ENCODE data around the gene GSTA5.
"Not testable (repeated sequence)": the region's sequence is repeated elsewhere in the genome, so short reads cannot be mapped to it uniquely, and the experiment has no call there.

The GSTA5 gene

DNA sequence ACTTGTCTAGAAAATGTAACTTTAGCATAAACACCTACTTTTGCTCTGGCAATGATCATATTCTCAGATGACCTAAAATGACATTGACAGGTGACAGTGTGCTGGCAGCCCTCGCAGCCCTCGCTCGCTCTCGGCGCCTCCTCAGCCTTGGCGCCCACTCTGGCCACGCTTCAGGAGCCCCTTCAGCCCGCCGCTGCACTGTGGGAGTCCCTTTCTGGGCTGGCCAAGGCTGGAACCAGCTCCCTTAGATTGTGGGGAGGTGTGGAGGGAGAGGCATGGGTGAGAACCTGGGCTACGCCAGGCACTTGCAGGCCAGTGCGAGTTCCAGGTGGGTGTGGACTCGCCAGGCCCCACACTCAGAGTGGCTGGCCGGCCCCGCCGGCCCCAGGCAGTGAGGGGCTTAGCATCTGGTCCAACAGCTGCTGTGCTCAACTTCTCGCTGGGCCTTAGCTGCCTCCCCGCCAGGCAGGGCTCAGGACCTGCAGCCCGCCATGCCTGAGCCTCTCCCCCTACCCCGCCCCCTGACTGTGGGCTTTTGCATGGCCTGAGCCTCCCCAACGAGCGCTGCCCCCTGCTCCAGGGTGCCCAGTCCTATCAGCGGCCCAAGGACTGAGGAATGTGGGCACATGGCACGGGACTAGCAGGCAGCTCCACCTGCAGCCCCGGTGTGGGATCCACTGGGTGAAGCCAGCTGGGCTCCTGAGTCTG, 54.2 kb downstream of the GSTA5 start:
- Histone ChIP-seq H3K9me3 (ENCODE audit: insufficient read depth, low read depth, low read length) (no peaks in the 10 kb centered on the region), H4K20me1 (ENCODE audit: insufficient read depth, low read length, poor library complexity, severe bottlenecking) (no peaks in the 10 kb centered on the region), H3K4me1 (ENCODE audit: insufficient read depth, low read length, poor library complexity, severe bottlenecking) (no peaks in the 10 kb centered on the region), H3K79me2 (ENCODE audit: insufficient read depth, low read length) (no peaks in the 10 kb centered on the region), H3K4me3 (ENCODE audit: low read length, poor library complexity, severe bottlenecking) (no peak overlapping the region), H3K27me3 (ENCODE audit: insufficient read depth, low read length, poor library complexity, severe bottlenecking) (no peaks in the 10 kb centered on the region), H2AFZ (ENCODE audit: low read length) (no peak overlapping the region), H3K4me2 (ENCODE audit: low read depth, low read length, poor library complexity, severe bottlenecking) (no peak overlapping the region), H3K9me2 (replicated peaks; ENCODE audit: low read depth, low read length) (no peaks in the 10 kb centered on the region), H3K36me3 (ENCODE audit: insufficient read depth, low read length) (no peaks in the 10 kb centered on the region), H3K9ac (ENCODE audit: low read depth, low read length, poor library complexity, severe bottlenecking) (no peak overlapping the region), H3F3A (ENCODE audit: low read depth) (no peaks in the 10 kb centered on the region)
- TF ChIP-seq, protein P1, sequence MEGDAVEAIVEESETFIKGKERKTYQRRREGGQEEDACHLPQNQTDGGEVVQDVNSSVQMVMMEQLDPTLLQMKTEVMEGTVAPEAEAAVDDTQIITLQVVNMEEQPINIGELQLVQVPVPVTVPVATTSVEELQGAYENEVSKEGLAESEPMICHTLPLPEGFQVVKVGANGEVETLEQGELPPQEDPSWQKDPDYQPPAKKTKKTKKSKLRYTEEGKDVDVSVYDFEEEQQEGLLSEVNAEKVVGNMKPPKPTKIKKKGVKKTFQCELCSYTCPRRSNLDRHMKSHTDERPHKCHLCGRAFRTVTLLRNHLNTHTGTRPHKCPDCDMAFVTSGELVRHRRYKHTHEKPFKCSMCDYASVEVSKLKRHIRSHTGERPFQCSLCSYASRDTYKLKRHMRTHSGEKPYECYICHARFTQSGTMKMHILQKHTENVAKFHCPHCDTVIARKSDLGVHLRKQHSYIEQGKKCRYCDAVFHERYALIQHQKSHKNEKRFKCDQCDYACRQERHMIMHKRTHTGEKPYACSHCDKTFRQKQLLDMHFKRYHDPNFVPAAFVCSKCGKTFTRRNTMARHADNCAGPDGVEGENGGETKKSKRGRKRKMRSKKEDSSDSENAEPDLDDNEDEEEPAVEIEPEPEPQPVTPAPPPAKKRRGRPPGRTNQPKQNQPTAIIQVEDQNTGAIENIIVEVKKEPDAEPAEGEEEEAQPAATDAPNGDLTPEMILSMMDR (conservative IDR thresholded peaks at IDR 0.05; ENCODE audit: low read length), result no peak
- TF ChIP-seq EZH2phosphoT487 (IDR thresholded peaks at IDR 0.05; ENCODE audit: borderline replicate concordance), result no peak

- H3K4me1 ChIP-seq (ENCODE audit: insufficient read depth, low read length, poor library complexity, severe bottlenecking); H3K36me3 ChIP-seq (ENCODE audit: insufficient read depth, low read length): not testable (repeated sequence)
Measured at GRCh38 chr6:52782696-52783274, 57.8 kb downstream of the GSTA5 start.

GRCh38 chr6:52782209-52782608, 58.4 kb downstream of the GSTA5 start:
- H3K4me2 ChIP-seq (ENCODE audit: low read depth, low read length, poor library complexity, severe bottlenecking); H3K4me3 ChIP-seq (ENCODE audit: low read length, poor library complexity, severe bottlenecking); H2AFZ ChIP-seq (ENCODE audit: low read length); H4K20me1 ChIP-seq (ENCODE audit: insufficient read depth, low read length, poor library complexity, severe bottlenecking); H3K79me2 ChIP-seq (ENCODE audit: insufficient read depth, low read length); H3K9me2 ChIP-seq (replicated peaks; ENCODE audit: low read depth, low read length); H3K9me3 ChIP-seq (ENCODE audit: insufficient read depth, low read depth, low read length); H3K4me1 ChIP-seq (ENCODE audit: insufficient read depth, low read length, poor library complexity, severe bottlenecking); H3K36me3 ChIP-seq (ENCODE audit: insufficient read depth, low read length); H3K9ac ChIP-seq (ENCODE audit: low read depth, low read length, poor library complexity, severe bottlenecking); H3K27me3 ChIP-seq (ENCODE audit: insufficient read depth, low read length, poor library complexity, severe bottlenecking); H3F3A ChIP-seq (ENCODE audit: low read depth): not testable (repeated sequence)

More at GRCh38 chr6:52782696-52783274, 57.8 kb downstream of the GSTA5 start:
- not testable (repeated sequence) for H3K9me2 ChIP-seq (replicated peaks; ENCODE audit: low read depth, low read length); H3K79me2 ChIP-seq (ENCODE audit: insufficient read depth, low read length); H2AFZ ChIP-seq (ENCODE audit: low read length); H3F3A ChIP-seq (ENCODE audit: low read depth); H4K20me1 ChIP-seq (ENCODE audit: insufficient read depth, low read length, poor library complexity, severe bottlenecking); H3K9ac ChIP-seq (ENCODE audit: low read depth, low read length, poor library complexity, severe bottlenecking); H3K27me3 ChIP-seq (ENCODE audit: insufficient read depth, low read length, poor library complexity, severe bottlenecking); H3K4me2 ChIP-seq (ENCODE audit: low read depth, low read length, poor library complexity, severe bottlenecking); H3K4me3 ChIP-seq (ENCODE audit: low read length, poor library complexity, severe bottlenecking); H3K9me3 ChIP-seq (ENCODE audit: insufficient read depth, low read depth, low read length)

Data from Loucy (cell line).